ENCODE measurements around the gene ADARB1. TPM values are rescaled to one million over a fixed set of nuclear protein-coding genes. Genes with fewer than 3 reads are reported as not detected.
A peak's percentile ranks its signal among the peaks of the same experiment; 100 is the strongest.

The ADARB1 gene
- total and polyA plus RNA-seq, 5 donors: 9.1 to 23.8 (median 19.2) TPM

- H3K4me3 ChIP-seq (ENCODE audit: low read length): no peak overlapping the region
- intact Hi-C loops (cut with DNase I): loop anchor here in 3 of 4 donors (10.0 kb wide), 3 partner anchors 47 to 107 kb away; no protein-coding TSS in a partner anchor
- DNase-seq (peak in 1 of 3 donors; percentile 8), ATAC-seq (no peak)
- peaks cover 2% of the 10 kb centered on the region for H3K4me1 ChIP-seq (ENCODE audit: control insufficient read depth, insufficient read depth, low read length)
- no peaks in the 10 kb centered on the region for H3K9me3 ChIP-seq (ENCODE audit: control insufficient read depth, low read length)
- 93% methylated on average over 32 of the region's 32 CpGs for WGBS
- no peaks in the 10 kb centered on the region for H3K27me3 ChIP-seq (ENCODE audit: control insufficient read depth, insufficient read depth)
- H3K27ac ChIP-seq (ENCODE audit: low read length): no peak overlapping the region
Observed at GRCh38 chr21:45071874-45072737, 2.3 kb upstream of the ADARB1 start.

GRCh38 chr21:45072738-45073300 lies 1.6 kb upstream of the ADARB1 start:
- 91% methylated on average over 29 of the region's 29 CpGs for WGBS
- H3K9me3 ChIP-seq (ENCODE audit: control insufficient read depth, low read length): no peaks in the 10 kb centered on the region
- H3K27ac ChIP-seq (ENCODE audit: low read length): no peak overlapping the region
- no peak overlapping the region for H3K4me3 ChIP-seq (ENCODE audit: low read length)
- peaks cover 2% of the 10 kb centered on the region for H3K4me1 ChIP-seq (ENCODE audit: control insufficient read depth, insufficient read depth, low read length)
- peak in 1 of 3 donors; percentile 16 for DNase-seq
- no peak for ATAC-seq
- intact Hi-C loops (cut with DNase I): loop anchor here in 3 of 4 donors (10.0 kb wide), 3 partner anchors 48 to 108 kb away; no protein-coding TSS in a partner anchor
- H3K27me3 ChIP-seq (ENCODE audit: control insufficient read depth, insufficient read depth): no peaks in the 10 kb centered on the region

GRCh38 chr21:45073301-45074047 lies 906 bp upstream of the ADARB1 start:
- Histone ChIP-seq H3K27me3 (ENCODE audit: control insufficient read depth, insufficient read depth) (no peaks in the 10 kb centered on the region), H3K27ac (ENCODE audit: low read length) (no peak overlapping the region), H3K4me1 (ENCODE audit: control insufficient read depth, insufficient read depth, low read length) (peaks cover 4% of the 10 kb centered on the region), H3K4me3 (ENCODE audit: low read length) (peak overlapping the region; percentile 90), H3K9me3 (ENCODE audit: control insufficient read depth, low read length) (no peaks in the 10 kb centered on the region)
- 16% methylated on average over 41 of the region's 42 CpGs for WGBS
- ATAC-seq (peak; percentile 15 to 51), DNase-seq (peak; percentile 39 to 72 (median 72))
- intact Hi-C loops (cut with DNase I): loop anchor here in 3 of 4 donors (10.0 kb wide), 3 partner anchors 49 to 109 kb away; no protein-coding TSS in a partner anchor

- intact Hi-C loops (cut with DNase I): loop anchor here in 3 of 4 donors (10.0 kb wide), 3 partner anchors 50 to 110 kb away; no protein-coding TSS in a partner anchor
- H3K4me1 ChIP-seq (ENCODE audit: control insufficient read depth, insufficient read depth, low read length): peaks cover 7% of the 10 kb centered on the region
- H3K9me3 ChIP-seq (ENCODE audit: control insufficient read depth, low read length): no peaks in the 10 kb centered on the region
- ATAC-seq: peak; percentile 30 to 48
- DNase-seq: peak; percentile 33 to 75 (median 72)
- peak overlapping the region; percentile 90 for H3K4me3 ChIP-seq (ENCODE audit: low read length)
- H3K27me3 ChIP-seq (ENCODE audit: control insufficient read depth, insufficient read depth): no peaks in the 10 kb centered on the region
- H3K27ac ChIP-seq (ENCODE audit: low read length): peak overlapping the region; percentile 19
- under 1% methylated on average over 98 of the region's 98 CpGs for WGBS
Observed at GRCh38 chr21:45074818-45075595, 627 bp downstream of the ADARB1 start.

- ATAC-seq: no peak
- peak overlapping the region; percentile 90 for H3K4me3 ChIP-seq (ENCODE audit: low read length)
- H3K9me3 ChIP-seq (ENCODE audit: control insufficient read depth, low read length): no peaks in the 10 kb centered on the region
- peaks cover 8% of the 10 kb centered on the region for H3K4me1 ChIP-seq (ENCODE audit: control insufficient read depth, insufficient read depth, low read length)
- H3K27me3 ChIP-seq (ENCODE audit: control insufficient read depth, insufficient read depth): no peaks in the 10 kb centered on the region
- no peak for DNase-seq
- 20% methylated on average over 18 of the region's 18 CpGs for WGBS
- intact Hi-C loops (cut with DNase I): loop anchor here in 3 of 4 donors (10.0 kb wide), 3 partner anchors 49 to 111 kb away; no protein-coding TSS in a partner anchor
- peak overlapping the region; percentile 10 for H3K27ac ChIP-seq (ENCODE audit: low read length)
Observed at GRCh38 chr21:45075596-45076244, 1.3 kb downstream of the ADARB1 start.

GRCh38 chr21:45076245-45076711 lies 1.9 kb downstream of the ADARB1 start:
- H3K4me1 ChIP-seq (ENCODE audit: control insufficient read depth, insufficient read depth, low read length): peaks cover 8% of the 10 kb centered on the region
- no peak overlapping the region for H3K27ac ChIP-seq (ENCODE audit: low read length)
- H3K27me3 ChIP-seq (ENCODE audit: control insufficient read depth, insufficient read depth): no peaks in the 10 kb centered on the region
- ATAC-seq (no peak), DNase-seq (no peak)
- no peaks in the 10 kb centered on the region for H3K9me3 ChIP-seq (ENCODE audit: control insufficient read depth, low read length)
- WGBS: 40% methylated on average over 8 of the region's 8 CpGs
- intact Hi-C loops (cut with DNase I): loop anchor here in 3 of 4 donors (10.0 kb wide), 3 partner anchors 49 to 111 kb away; no protein-coding TSS in a partner anchor
- peak overlapping the region; percentile 90 for H3K4me3 ChIP-seq (ENCODE audit: low read length)

GRCh38 chr21:45078371-45078770 lies 4.0 kb downstream of the ADARB1 start:
- Histone ChIP-seq H3K9me3 (ENCODE audit: control insufficient read depth, low read length) (no peaks in the 10 kb centered on the region), H3K27ac (ENCODE audit: low read length) (no peak overlapping the region), H3K4me1 (ENCODE audit: control insufficient read depth, insufficient read depth, low read length) (peaks cover 8% of the 10 kb centered on the region), H3K27me3 (ENCODE audit: control insufficient read depth, insufficient read depth) (no peaks in the 10 kb centered on the region), H3K4me3 (ENCODE audit: low read length) (no peak overlapping the region)
- intact Hi-C loops (cut with DNase I): loop anchor here in 3 of 4 donors (10.0 kb wide), 3 partner anchors 46 to 114 kb away; no protein-coding TSS in a partner anchor
- ATAC-seq: no peak
- WGBS: 72% methylated on average over 5 of the region's 5 CpGs
- DNase-seq: no peak

- 85% methylated on average over 2 of the region's 2 CpGs for WGBS
- no peaks in the 10 kb centered on the region for H3K9me3 ChIP-seq (ENCODE audit: control insufficient read depth, low read length)
- H3K4me3 ChIP-seq (ENCODE audit: low read length): no peak overlapping the region
- H3K27ac ChIP-seq (ENCODE audit: low read length): no peak overlapping the region
- DNase-seq: peak in 1 of 3 donors; percentile 14
- no peak for ATAC-seq
- H3K4me1 ChIP-seq (ENCODE audit: control insufficient read depth, insufficient read depth, low read length): peaks cover 8% of the 10 kb centered on the region
- H3K27me3 ChIP-seq (ENCODE audit: control insufficient read depth, insufficient read depth): no peaks in the 10 kb centered on the region
- intact Hi-C loops (cut with DNase I): loop anchor here in 3 of 4 donors (10.0 kb wide), 3 partner anchors 46 to 114 kb away; no protein-coding TSS in a partner anchor
Observed at GRCh38 chr21:45078877-45079281, 4.5 kb downstream of the ADARB1 start.

GRCh38 chr21:45079351-45079750 lies 5.0 kb downstream of the ADARB1 start:
- peaks cover 8% of the 10 kb centered on the region for H3K4me1 ChIP-seq (ENCODE audit: control insufficient read depth, insufficient read depth, low read length)
- no peak overlapping the region for H3K4me3 ChIP-seq (ENCODE audit: low read length)
- H3K27me3 ChIP-seq (ENCODE audit: control insufficient read depth, insufficient read depth): no peaks in the 10 kb centered on the region
- 62% methylated on average over 2 of the region's 2 CpGs for WGBS
- intact Hi-C loops (cut with DNase I): loop anchor here in 3 of 4 donors (10.0 kb wide), 3 partner anchors 45 to 115 kb away; no protein-coding TSS in a partner anchor
- no peaks in the 10 kb centered on the region for H3K9me3 ChIP-seq (ENCODE audit: control insufficient read depth, low read length)
- DNase-seq (peak in 1 of 3 donors; percentile 7), ATAC-seq (no peak)
- no peak overlapping the region for H3K27ac ChIP-seq (ENCODE audit: low read length)
